HG03280 (cell line): ENCODE data around the gene WDR93.

ENCODE experiments used
- ATAC-seq: cut with Tn5 transposase; IDR thresholded peaks from one replicate; pipeline ENCODE4 v1.9.1; 2021; ENCODE audit warnings: mild to moderate bottlenecking, moderate library complexity; ENCODE audit not compliant: unreplicated experiment

Gene WDR93

DNA sequence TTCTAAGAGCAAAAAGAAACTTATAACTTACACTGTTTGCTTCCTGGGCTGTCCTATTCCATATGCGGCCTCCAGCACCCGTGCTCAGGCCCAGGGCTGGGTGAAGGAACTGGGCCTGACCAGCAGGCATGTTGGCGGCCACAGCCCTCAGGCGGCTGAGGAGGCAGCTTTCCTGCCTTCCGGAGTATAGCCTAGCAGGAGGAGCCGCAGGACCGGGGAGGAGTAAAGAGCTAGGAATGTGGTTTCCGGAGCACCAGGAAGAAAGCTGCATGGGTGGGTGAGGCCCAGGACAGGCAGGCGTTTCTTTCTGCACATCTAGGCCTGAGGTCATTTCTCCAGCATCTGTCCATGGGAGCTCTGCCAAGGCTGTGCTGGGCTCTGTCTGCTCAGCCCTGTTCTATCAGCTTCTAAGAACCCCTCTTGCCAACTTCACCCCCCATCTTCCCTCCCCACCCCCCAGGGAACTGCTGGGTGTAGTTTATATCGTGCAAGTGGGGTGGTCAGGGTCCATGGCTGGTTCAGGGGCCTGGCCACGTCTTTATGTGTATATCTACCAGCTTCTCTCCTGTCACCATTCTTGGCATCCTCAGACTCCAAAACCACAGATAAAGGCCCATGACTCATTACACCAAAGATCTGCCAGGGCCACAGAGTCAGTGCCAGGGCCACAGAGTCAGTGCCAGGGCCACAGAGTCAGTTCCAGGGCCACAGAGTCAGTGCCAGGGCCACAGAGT lies 27.6 kb upstream of the WDR93 start:
- no peak for ATAC-seq

DNA sequence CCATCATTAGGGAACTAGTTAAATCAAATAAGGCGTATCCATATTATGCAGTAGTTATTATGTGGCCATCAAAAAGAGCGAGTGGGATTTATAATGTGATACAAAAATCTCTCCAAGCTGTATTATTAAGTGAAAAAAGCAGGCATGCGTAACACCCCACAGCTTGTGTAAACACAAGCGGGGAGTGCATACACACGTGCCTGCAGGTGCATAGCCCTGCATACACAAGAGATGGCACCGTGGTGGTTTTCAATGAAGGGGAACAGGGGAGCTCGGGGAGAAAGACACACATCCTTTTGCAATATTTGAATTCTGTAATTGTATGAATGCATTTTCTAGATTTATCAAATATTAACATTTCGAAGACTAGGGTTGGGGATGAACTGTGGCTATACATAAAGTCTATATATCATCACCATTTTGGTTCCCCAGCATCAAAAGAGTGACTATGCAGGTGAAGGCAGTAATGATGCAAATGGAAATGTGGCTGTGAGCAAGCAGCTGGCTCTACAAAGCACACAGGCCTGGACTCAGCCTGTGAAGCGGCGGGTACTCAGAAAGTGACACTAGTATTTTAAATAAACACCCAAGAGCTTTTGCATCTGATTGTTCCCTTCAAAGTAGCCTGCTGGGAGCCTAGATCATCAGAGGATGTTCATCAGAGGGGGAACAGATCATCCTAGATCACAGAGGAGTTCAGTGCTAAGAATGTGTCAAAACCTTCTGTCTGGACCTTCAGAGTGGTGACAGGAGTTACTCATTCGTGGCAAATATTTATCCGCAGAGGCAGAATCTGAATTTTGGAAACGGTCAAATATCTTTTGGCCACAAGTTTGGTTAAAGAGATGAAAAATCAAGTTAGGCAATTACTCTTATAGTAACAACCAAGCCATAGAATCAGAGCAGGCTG lies 25.9 kb upstream of the WDR93 start:
- no peak for ATAC-seq

DNA sequence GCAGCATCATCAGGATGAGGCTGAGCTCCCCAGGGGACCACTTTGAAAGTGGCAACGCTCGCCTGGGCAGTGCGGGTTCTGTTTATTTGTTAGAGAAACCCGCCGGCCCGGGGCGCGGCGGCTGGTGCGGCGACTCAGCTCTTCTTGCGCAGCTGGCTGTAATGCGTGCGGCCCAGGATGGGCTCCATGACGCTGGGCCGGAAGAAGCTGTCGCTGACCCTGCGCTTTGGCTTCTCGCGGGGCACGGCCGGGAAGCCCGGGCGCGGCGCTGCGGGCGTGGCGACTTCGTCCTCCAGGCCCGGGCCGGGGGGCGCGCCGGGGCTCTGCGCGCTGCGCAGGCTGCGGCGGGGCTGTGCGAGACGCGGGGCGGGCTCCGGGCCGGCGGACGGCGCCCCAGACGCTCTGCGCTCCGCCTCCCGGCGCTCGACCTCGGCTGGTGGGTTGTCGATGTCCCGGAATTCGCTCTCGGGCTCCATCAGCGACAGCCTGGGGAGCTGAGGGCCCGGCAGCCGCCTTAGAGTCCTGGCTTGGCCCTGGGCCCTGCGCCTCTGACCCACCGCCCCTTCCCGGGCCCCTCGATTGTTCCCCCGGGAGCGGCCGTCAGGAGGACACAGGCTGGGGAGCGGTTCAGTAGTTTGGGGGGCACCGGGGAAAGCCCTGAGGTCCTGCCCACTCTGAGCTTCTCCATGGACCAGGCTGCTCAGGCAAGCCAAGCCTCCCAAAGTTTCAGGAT lies 25.0 kb upstream of the WDR93 start:
- ATAC-seq: no peak

DNA sequence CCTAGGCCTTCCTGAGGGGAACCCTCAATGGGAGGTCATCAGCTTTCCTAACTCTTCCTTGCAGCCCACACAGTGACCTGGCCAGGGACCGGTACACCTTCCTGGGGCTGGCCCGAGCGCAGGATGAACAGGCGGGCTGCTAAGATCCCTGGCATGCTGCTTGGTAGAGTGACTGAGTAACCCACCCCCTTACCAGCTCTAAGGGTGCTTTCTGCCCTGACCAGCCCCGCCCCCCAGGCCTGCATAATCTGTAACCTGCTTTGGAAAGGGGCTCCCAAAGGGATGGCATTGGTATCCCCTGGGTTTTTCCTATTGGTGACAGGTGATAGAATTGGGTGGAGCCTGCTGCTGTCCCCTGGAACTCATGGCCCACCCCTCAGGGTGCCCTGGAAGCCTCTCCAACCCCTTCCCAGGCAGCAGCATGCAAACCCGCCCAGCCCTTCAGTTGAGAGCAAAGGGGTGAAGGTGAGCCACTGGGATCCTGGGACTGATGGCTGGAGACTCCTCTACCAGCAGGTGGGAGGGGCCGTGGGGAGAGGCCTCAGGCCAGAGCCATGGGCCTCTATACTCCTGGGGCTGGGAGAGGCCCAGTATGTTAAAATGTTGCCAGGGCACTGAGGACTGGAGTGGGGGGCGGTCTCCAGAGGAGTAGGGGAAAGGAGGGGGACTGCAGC lies 24.3 kb upstream of the WDR93 start:
- no peak for ATAC-seq

DNA sequence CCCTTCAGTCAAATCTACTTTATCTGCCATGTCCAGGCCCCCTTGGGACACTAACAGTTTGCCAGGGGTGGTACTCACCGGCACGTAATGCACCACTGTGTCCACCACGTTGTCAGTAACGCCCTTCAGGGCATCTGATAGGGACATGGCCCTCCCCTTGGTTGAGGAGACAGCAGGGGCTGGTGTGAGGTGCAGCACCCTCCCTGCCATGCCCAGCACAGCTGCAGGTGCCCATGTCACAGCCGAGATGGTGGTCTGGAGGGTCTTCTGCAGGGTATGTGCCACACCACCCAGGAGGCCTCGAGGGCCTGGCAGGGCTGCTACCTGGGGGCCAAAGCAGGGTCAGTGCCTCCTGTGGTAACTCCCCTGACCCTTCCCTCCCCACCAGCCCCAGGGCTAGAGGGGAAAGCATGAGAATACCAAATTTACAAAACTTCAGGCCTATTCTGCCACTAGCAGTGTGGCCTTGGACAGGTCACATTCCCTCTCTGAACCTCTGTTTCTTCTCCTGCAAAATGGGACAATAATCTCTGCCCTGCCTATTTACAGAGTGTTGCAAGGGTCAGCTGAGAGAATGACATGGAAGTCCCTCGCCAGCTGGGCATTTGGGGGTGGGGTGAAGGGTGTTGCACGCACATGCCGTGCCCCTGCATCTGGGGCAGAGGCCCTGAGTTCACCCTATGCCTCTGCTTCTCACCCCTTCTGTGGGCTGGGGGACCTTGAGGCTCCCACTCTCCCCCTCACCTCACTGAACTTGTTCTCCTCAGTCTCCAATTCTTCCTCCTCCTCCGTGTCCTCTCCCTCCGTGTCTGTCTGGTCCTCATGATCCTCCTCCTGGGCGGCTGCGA lies 23.5 kb upstream of the WDR93 start:
- ATAC-seq: no peak

DNA sequence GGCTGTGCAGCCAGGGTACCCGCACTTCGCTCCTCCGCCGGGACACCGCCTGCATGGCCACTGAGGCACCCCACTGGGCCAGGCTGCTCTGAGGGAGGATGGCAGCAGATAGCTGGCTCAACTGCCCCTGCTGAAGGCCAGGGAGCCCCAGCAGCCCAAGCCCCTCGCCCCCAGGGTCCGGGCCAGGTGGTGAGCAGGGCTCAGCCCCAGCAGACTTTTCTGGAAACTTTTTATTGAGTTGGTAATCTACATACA lies 23.0 kb upstream of the WDR93 start:
- ATAC-seq: no peak

DNA sequence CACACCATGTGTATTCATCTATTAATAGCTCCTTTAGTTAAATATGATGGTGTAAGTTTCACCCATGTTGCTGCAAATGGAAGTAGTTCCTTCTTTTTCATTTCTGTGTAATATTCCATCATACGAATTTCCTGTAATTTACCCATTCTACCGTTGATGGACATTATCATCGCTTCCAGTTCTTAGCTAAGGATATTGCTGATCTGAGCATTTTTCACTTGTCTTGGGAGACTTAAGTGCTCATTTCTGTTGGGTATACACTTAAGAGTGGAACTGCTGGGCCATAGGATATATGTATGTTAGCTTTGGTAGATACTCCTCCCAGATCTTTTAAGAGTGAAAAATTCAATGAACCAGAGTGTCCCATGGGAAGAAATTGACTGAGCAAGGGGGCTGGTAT lies 22.4 kb upstream of the WDR93 start:
- no peak for ATAC-seq

DNA sequence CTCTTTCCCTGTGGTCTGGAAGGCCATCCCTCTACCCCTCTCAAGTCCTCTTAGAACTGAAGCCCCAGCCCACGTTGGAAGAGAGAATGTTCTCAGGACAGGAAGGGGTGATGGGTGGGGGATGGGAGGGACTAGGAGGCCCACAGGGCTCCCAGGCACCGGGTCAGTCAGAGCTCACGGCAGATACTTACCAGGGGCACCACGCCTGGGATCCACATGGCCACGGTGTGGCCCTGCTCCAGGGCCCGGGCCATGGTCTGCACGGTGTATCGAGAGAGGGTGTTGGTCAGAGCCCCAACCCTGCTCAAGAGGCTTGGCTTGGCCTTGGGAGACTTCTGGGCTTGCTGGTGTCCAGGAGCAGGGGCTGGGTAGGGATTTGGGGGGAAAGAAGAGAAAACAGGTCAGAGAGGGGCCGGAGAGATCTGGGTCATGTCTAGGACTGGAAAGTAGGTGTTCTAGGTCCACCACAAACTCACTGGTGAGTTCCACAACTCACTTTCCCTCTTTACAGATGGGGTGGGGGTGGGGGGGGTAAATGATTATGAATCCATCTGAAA lies 21.2 kb upstream of the WDR93 start:
- ATAC-seq: no peak

DNA sequence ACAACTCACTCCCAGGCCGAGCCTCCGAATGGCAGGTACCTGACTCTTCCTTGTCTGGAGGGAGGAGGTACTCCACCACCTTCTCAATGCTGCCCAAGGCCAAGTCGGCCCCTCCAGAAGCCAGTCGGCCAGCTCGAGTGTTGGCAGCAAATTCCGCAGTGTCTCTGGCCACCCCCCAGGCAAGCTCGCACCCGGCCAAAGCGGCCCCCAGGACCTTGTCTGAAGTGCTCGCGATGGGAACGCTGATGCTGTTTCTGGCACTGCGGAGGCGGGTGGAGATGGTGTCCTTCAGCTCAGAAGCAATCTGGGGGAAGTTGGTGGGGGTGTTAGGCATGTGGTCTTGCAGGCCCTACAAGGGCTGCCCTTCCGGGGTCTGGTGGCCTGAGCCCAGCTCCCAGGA lies 20.7 kb upstream of the WDR93 start:
- ATAC-seq: no peak

DNA sequence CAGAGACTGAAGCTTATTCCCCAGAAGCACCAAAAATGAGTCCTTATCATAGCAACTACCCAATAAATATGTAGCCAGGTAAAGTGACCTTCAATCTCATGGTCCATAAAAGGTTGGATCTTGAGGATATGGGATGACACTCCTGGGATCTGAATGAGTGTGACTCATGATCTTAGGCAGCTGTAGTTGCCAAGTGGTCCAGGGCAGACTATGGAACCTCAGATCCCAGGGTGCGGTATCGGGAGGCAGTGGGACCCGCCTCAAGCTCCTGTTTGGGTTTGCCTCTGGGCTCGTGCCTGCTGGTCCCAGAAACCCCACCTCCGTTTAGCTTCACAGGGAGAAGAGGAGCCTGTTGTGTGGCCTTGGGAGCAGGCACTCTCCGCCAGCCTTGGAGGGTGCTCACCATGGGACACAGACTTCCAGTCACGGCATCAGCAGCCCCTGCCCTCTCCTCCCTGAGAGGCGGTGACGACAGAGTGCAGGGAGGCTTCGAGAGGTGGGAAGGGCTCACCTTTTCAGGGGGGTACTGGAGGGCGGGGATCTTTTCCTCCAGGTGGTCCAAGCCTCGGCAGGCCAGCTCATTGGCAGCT lies 19.5 kb upstream of the WDR93 start:
- no peak for ATAC-seq

DNA sequence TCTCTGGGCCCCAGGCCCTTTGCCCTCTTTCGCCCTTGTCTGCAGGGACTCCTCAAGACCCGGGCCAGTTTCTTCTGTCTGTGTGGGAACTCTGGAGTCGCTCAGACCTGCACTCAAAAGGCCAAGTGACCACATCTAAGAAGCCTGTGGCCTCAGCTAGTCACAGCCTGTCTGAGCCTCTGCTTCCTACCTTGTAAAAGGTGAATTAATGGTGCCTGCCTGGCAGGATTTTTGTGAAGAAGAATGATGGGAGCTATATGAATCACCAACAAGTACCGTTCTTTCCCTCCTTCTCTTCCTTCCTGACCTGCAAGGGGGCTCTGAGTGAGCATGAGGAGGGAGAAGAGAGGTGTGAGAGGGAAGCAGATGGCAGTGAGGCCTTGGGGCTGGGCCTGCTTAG lies 18.9 kb upstream of the WDR93 start:
- ATAC-seq: no peak

DNA sequence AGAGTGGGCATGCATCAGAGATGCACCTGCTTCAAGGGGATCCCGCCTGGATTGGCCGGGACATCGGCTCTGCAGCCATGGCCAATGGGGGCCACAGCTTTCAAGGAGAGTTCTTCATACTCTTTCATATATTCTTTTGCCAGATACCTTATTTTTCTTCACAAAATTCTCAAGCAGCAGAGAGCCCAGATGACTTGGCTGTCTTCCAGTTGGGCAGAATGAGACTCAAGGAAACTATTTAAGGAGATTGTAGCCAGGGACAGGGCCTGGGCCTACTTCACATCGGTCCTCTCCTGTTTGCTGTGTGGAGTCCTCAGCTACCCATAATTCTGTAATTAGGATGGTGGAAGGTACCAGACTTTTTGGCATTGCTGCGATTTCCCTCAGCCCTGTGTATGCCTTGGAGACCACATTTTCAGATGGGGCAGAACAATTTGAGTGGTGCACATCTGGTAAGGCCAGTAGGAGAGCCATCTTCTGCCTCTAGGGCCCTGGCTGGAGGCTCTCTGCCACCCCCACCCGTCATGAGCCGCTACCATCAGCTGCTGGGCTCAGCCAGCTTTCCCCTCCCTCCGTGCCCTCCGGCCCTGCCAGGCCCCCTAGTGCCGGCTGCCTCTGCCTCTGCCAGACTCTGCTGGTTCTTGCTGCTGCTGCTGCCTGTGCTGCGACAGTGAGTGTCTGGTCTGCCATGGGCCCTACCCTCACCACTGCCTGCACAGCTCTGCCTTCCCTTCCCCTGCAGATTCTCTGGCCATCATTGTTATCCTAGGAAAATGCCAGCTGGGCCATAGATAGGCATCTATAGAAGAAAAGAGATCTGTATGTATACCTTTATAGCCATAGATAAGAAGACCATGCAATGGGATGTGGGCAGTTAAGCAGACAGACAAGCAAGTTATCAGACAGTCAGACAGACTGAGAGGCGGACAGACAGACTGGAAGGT lies 18.1 kb upstream of the WDR93 start:
- ATAC-seq: no peak

DNA sequence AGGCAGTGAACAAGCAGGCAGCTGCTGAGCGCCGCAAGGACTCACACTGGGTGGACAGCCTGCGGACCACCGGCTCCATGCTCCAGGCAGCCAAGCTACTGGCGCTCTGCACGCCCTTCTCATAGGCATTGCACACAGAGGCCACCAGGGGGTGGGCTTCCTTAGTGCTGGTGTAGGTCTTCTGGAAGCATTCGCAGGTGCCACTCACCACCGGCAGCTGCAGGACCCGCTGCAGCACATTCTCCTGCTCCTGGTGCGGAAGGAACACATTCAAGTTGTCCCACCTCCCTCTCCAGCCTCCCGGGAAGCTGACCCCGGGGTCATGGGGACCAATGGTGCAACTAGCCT lies 17.5 kb upstream of the WDR93 start:
- no peak for ATAC-seq

DNA sequence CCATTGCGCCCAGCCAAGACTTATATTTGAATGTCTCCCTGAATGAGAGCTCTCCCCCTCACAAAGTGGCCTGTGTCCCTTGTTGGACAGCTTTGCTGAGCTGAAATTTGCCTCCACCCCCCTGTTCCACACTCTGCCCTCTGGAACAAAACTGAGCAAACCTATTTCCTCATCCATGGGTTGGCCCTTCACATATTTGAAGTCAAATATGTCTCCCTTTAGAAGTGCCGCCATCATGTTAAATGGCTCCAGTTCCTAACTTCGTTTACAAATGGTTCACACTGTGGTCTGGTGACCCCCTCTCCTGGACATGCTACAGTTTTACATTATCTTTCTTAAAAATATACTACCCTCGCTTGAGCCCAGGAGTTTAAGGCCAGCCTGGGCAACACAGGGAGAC lies 16.1 kb upstream of the WDR93 start:
- no peak for ATAC-seq

DNA sequence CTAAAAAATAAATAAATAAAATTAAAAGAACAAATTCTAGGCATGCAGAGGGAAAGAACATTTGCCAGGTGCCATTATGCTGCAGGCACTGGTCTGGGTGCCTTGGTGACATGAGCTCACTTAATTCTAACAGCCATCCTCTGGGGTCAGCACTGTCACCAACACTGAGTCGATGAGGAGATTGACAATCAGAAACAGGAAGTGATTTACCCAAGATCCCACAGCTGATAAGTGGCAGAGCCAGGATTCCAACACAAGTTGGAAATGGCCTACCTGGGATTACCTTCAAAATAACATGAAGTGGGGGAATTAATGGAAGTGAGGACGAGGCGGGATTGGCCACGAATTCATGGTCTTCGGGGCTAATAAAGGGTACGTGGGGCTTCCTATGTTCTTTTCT lies 15.0 kb upstream of the WDR93 start:
- ATAC-seq: no peak

DNA sequence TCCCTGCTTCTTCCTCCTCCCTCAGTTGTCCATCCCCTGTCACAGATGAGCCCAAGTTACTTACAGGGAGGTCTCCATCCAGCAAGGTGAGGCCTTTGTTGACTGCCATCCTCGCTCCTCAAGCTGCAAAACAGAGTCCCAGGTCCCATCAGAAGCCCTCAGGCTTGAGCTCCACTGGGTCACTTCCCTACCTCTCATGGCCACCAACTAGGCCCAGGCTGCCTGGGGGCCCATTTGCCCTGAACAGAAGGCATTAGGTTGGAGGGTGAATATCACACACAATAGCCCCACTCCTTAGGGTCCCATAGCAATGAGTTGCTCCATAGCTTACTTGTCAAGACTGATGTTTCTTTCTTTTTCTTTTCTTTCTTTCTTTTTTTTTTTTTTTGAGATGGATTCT lies 13.2 kb upstream of the WDR93 start:
- ATAC-seq: no peak

DNA sequence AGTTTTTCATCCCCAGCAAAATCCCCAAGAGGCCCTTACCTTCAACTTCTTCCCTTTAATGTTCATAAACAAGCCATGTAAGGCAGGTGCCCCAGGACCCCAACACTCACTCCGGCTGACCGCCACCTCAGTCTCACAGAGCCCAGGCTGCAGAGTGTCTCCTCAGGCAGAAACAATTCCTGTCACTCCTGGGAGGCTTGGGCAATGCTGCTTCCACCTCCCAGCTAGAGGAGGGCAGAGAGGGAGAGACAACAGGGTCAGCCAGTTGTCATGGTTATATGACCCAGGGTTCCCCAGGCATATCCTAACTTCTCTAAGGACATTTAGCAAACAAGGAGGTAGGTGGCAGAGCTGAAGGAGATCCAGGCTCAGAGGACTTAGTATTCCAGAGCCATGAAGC lies 11.4 kb upstream of the WDR93 start, which contains the start of gene PLIN1:
Gene PLIN1, minus strand, starts transcription at position 156 of the 400 bp plus-strand sequence. CDS start 1,878 bp downstream, outside the sequence.
- no peak for ATAC-seq

DNA sequence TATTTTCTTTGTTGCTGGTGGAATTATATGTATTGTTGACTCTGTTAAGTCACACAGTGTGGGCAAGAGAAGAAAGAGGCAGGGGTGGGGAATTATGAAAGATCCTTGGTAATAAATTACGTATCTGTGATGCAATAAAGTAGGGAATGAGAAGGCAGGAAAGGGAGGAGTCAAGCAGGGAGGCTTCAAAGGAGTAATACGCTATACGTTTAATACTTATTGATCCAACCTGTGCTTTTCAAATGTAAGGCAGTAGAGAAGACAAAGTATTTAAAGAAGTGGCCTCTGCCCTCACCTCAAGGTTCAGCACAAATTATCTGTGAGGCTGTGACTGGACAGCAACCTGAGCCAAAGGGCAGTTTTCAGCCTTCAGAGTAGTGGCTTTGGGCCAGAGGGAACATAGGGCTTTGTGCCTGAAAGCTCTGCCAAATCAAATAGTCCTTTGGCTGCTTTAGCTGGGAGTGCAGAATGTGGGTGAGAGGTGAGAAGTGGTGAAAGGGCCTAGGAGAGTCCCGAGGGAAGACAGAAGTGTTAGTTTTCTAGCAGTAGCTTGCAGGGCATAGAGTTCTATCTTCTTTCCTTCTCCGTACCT lies 10.2 kb upstream of the WDR93 start:
- ATAC-seq: no peak
